Tibial nerve (tissue), 4 donors: ENCODE measurements around the gene COPG2.

Experiments
- CTCF ChIP-seq, 5 experiments: fragments of 200-600 bp in 3 of 5; fragments of 450-650 bp in 2 of 5; sonication (generic) in 3 of 5; IDR thresholded peaks; one replicate each; pipeline ENCODE4 v1.5.1; 2016 to 2019; ENCODE audit warnings: antibody characterized with exemption in 5 of 5, mild to moderate bottlenecking in 3 of 5, moderate library complexity in 2 of 5
- EP300 ChIP-seq, 2 donors: sonication (generic); formaldehyde crosslinking; IDR thresholded peaks; one replicate each; pipeline ENCODE4 v1.6.1; 2017; ENCODE audit warnings: antibody characterized with exemption in 2 of 2, mild to moderate bottlenecking in 1 of 2

GRCh38 chr7:130672146-130672545 is 3.6 kb upstream of the COPG2 start:
- no peak for TF ChIP-seq CTCF (IDR thresholded peaks at IDR 0.05)
- no peak for TF ChIP-seq EP300 (IDR thresholded peaks at IDR 0.05)
